Measurements from ENCODE around the gene CTSW.

The CTSW gene

GRCh38 chr11:65906602-65907001 lies 27.0 kb downstream of the CTSW start:
- DNase-seq, result no peak

GRCh38 chr11:65907878-65908277 lies 28.2 kb downstream of the CTSW start:
- no peak for DNase-seq

GRCh38 chr11:65911682-65912568 lies 32.3 kb downstream of the CTSW start:
- no peak for DNase-seq

GRCh38 chr11:65912845-65913244 lies 33.2 kb downstream of the CTSW start:
- DNase-seq, result no peak

- no peak for DNase-seq
These were observed 35.6 kb downstream of the CTSW start for GRCh38 chr11:65915101-65915820.

- peak in 1 of 2 donors; percentile 53 for DNase-seq
These were observed 36.2 kb downstream of the CTSW start for GRCh38 chr11:65915821-65916251.

GRCh38 chr11:65916391-65916790 lies 36.8 kb downstream of the CTSW start:
- DNase-seq, result no peak

- DNase-seq, result no peak
These were observed 37.4 kb downstream of the CTSW start for GRCh38 chr11:65917077-65917433.

- DNase-seq, result no peak
These were observed 38.0 kb downstream of the CTSW start for GRCh38 chr11:65917434-65918210.

- DNase-seq, result no peak
These were observed 38.8 kb downstream of the CTSW start, which contains the start of gene C11orf68 for GRCh38 chr11:65918211-65919140. Gene C11orf68, minus strand, starts transcription at chr11:65919062. Its CDS starts 31 bp downstream, at chr11:65919031.

- DNase-seq, result peak; percentile 98 to 99
These were observed 39.5 kb downstream of the CTSW start, which contains the start of gene DRAP1 for GRCh38 chr11:65919141-65919572. Gene DRAP1, plus strand, starts transcription at chr11:65919426. Its CDS starts 76 bp downstream, at chr11:65919502.

- DNase-seq, result peak; percentile 66 to 70
These were observed 40.1 kb downstream of the CTSW start for GRCh38 chr11:65919573-65920371.

- no peak for DNase-seq
These were observed 40.8 kb downstream of the CTSW start for GRCh38 chr11:65920372-65920802.

- no peak for DNase-seq
These were observed 41.5 kb downstream of the CTSW start for GRCh38 chr11:65921033-65921555.

GRCh38 chr11:65921876-65922275 lies 42.2 kb downstream of the CTSW start:
- no peak for DNase-seq

- DNase-seq, result no peak
These were observed 42.9 kb downstream of the CTSW start for GRCh38 chr11:65922565-65922964.

GRCh38 chr11:65925397-65925796 lies 45.8 kb downstream of the CTSW start:
- DNase-seq, result no peak

- DNase-seq, result peak; percentile 81 to 87
These were observed 48.3 kb downstream of the CTSW start for GRCh38 chr11:65927904-65928397.

GRCh38 chr11:65928667-65929066 lies 49.0 kb downstream of the CTSW start:
- DNase-seq, result no peak

Measured in CD4-positive, alpha-beta T cell treated with Interleukin-1 beta for 1 hour (primary cell).